HG02840 (cell line): Measurements from ENCODE around the gene IL6.
A peak's percentile ranks its signal among the peaks of the same experiment; 100 is the strongest.
"Not testable (repeated sequence)": the region's sequence is repeated elsewhere in the genome, so short reads cannot be mapped to it uniquely, and the experiment has no call there.

Source experiments
- ATAC-seq: cut with Tn5 transposase; IDR thresholded peaks from one replicate; pipeline ENCODE4 v1.9.1; 2021; ENCODE audit warnings: mild to moderate bottlenecking, moderate library complexity, moderate number of reproducible peaks; ENCODE audit not compliant: unreplicated experiment, low FRiP score

The IL6 gene

DNA sequence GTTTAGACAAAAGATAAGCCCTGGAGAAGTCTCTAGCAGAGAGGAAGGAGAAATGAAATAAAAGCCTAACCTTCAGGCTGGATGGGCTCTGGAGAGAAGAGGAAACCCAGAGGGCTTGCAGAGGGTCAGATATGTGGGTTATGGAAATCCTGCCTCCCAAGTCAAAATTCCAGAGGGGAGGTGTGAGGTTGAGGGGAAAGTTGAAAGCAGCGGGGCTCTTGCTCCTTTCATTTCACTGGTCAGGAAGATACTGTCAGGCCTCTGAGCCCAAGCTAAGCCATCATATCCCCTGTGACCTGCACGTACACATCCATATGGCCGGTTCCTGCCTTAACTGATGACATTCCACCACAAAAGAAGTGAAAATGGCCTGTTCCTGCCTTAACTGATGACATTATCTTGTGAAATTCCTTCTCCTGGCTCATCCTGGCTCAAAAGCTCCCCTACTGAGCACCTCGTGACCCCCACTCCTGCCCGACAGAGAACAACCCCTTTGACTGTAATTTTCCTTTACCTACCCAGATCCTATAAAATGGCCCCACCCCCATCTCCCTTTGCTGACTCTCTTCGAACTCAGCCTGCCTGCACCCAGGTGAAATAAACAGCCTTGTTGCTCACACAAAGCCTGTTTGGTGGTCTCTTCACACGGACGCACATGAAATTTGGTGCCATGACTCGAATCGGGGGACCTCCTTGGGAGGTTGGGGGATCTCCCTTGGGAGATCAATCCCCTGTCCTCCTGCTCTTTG lies 23.7 kb upstream of the IL6 start:
- not testable (repeated sequence) for ATAC-seq

DNA sequence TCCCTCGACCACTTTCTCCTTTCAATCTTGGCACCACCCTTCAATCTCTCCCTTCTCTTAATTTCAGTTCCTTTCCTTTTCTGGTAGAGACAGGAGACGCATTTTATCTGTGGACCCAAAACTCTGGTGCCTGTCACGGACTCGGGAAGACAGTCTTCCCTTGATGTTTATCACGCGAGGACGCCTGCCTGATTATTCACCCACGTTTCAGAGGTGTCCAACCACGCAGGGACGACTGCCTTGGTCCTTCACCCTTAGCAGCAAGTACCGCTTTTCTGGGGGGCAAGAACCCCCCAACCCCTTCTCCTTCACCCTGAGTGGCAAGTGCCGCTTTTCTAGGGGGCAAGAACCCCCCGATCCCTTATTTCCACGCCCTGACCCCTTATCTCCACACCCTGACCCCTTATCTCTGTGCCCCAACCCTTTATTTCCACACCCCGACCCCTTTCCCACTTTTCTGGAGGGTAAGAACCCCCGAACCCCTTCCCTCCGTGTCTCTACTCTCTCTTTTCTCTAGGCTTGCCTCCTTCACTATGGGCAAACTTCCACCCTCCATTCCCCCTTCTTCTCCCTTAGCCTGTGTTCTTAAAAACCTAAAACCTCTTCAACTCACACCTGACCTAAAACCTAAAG lies 22.9 kb upstream of the IL6 start:
- not testable (repeated sequence) for ATAC-seq

DNA sequence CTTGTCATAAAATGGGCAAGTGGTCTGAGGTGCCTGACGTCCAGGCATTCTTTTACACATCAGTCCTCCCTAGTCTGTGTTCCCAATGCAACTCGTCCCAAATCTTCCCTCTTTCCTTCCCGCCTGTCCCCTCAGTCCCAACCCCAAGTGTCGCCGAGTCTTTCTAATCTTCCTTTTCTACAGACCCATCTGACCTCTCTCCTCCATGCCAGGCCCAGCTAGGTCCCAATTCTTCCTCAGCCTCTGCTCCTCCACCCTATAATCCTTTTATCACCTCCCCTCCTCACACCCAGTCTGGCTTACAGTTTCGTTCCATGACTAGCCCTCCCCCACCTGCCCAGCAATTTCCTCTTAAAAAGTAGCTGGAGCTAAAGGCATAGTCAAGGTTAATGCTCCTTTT lies 22.3 kb upstream of the IL6 start:
- not testable (repeated sequence) for ATAC-seq

- not testable (repeated sequence) for ATAC-seq
Measured at GRCh38 chr7:22705874-22706273, 21.1 kb upstream of the IL6 start.

- ATAC-seq, result not testable (repeated sequence)
Measured at GRCh38 chr7:22707026-22707691, 19.8 kb upstream of the IL6 start.

DNA sequence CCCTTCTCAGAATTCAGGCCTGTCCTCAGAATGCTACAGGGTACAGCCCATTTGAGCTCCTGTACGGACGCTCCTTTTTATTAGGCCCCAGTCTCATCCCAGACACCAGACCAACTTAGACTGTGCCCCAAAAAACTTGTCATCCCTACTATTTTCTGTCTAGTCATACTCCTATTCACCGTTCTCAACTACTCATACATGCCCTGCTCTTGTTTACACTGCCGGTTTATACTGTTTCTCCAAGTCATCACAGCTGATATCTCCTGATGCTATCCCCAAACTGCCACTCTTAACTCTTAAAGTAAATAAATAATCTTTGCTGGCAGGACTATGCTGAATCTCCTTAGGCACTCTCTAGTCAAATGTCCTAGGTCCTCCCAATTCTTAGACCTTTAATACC lies 18.8 kb upstream of the IL6 start:
- ATAC-seq, result not testable (repeated sequence)

DNA sequence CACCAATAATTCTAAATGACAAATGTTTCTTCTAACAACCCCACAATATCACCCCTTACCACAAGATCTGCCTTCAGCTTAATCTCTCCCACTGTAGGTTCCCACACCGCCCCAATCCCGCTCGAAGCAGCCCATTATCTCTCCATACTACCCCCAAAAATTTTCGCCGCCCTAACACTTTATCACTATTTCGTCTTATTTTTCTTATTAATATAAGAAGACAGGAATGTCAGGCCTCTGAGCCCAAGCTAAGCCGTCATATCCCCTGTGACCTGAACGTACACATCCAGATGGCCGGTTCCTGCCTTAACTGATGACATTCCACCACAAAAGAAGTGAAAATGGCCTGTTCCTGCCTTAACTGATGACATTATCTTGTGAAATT lies 18.3 kb upstream of the IL6 start:
- ATAC-seq, result not testable (repeated sequence)

DNA sequence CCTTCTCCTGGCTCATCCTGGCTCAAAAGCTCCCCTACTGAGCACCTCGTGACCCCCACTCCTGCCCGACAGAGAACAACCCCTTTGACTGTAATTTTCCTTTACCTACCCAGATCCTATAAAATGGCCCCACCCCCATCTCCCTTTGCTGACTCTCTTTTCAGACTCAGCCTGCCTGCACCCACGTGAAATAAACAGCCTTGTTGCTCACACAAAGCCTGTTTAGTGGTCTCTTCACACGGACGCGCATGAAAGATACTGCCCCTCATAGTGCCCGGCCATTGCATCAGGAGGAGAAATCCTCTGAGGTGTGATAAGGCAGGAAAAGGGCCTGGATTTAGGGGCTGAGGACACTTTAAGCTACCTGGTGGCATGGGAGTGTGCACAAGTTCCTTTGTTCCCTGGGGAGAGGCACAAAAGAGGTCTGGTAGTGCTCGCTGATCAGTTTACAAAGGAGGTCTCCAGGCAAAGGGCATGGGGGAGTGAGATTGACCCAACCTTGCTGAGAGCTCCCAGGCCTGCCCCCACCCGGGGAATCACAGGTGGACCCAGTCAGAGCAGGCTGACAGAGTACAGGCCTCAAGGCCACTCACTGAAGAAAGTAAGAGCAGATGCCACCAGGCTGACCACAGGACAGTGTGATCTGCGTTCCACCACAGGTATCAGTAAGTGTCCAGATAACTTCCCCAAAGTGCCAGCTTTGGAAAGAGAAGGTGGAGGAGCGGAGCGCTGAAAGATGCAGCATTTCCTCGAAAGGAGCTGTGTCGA lies 17.8 kb upstream of the IL6 start:
- ATAC-seq, result not testable (repeated sequence)

- ATAC-seq, result no peak
Measured at GRCh38 chr7:22709857-22710256, 17.1 kb upstream of the IL6 start.

- peak; percentile 84 for ATAC-seq
Measured at GRCh38 chr7:22712999-22713398, 14.0 kb upstream of the IL6 start.

DNA sequence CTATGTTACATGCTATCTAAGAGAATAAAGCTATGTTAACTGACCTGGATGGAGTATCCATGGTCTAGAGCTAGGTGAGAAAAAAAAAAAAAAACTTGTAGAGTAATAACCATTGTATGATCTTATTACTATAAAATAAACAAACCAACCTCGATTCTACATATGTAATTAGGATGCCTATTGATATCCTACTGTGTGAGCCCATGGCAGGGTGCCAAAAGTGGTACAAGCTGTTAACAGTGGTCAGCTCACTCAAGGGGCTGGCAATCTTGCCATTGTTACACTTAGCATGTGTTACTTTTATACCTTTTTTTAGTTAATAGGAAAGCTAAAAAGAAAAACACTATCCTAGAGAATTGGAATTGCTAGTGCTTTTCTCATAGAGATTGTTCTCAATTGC lies 13.5 kb upstream of the IL6 start:
- ATAC-seq, result no peak

DNA sequence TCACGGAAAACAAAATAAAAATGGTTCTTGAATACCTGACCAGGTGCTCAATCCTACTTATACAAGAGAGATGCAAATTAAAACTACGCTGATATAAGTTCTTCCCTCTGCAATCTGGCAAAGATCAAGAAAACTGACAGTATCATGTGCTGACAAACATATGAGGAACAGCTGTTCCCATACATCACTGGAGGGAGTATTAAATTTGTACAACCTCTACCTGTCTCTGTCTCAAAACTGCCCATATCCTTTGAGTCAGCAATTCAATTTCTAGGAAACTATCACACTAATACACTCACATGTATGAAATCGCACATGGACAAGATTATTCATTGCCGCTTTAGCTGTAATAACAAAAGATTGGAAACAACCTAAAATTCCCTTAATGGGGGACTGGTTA lies 11.0 kb upstream of the IL6 start:
- no peak for ATAC-seq

DNA sequence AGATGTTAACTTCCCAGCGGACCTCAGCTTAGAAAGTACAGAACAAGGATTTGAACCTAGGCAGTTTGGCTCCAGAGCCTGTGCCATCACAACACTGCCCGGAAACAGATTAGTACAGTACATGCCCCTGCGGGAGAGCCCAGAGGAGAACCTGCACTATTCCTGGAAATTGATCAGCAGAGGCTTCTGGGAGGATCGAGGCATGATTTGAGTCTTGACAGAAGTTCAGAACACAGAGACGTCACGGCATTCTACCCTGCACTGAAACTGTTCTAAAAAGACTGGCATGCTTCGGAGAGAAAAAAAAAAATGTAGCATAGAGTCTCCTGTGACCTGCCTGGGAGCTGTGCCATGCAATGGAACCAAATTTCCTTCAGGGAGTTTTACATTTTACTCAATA lies 9.2 kb upstream of the IL6 start:
- no peak for ATAC-seq

GRCh38 chr7:22718200-22718711 lies 8.7 kb upstream of the IL6 start:
- no peak for ATAC-seq

GRCh38 chr7:22718911-22719420 lies 8.0 kb upstream of the IL6 start:
- no peak for ATAC-seq

DNA sequence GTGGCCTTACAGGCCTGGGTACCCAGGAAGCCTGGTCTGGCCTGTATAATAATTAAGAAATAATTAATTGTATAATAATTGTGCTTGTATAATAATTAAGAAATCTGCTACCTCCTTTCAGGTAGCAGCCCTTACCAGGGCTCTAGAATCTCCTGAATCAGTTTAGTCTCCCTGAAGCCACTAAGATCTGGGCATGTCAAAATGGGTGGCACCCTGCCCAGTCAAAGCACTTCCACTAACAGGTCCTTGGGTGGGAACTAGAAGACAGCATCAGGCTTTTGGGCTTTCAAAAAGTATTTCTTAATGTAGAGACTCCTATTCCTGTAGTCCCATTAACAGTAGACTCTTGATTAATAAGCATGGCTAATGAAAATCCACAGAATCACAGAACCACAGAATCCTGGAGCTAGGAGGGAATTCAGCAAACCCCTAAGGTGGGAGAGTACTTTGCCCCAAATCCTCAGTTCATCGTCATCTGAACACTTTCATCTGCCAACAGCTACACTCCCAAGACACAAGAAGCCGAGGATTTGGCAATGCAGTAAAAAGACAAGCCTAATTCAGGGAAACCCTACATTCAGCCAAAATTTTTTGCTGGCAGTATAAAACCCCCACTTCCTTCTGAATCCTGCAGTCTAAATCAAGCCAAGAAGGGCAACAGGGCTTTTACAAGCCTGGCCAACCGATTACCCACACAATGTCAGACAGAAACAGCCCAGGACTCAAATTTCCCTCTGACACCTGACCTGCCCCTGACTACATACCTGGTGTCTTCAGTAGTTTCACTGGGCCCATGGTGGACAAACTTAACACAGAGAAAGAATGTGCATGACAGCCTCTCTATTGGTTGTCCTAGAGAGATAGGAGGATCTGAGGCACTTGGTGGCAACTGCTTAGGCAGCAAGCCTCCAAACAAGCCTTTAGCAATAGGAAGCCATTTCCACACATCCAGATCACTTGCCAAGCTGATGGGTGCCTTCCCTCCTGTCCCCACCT lies 5.9 kb upstream of the IL6 start:
- no peak for ATAC-seq

- ATAC-seq, result no peak
Measured at GRCh38 chr7:22722536-22723180, 4.3 kb upstream of the IL6 start.

DNA sequence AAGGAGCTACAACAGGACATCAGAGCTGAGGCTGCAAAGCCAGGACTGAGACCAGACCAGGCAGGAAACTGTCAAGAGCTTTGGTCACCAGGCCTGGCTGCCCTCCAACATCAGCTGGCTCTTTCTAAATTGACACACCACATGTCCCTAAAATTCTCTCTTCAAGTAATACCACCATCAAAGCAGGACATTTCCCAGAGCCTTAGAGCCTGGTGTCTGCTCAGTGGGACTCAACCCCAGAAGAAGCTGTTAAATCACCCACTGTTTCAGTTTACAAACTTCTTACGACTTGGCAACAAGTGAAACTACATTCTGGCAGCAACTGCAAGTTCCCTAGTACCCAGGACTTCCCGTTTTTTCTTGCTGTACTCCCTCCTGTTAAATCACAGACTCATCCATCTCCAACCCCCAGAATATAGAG lies 3.8 kb upstream of the IL6 start:
- no peak for ATAC-seq

- ATAC-seq, result no peak
Measured at GRCh38 chr7:22723637-22724036, 3.4 kb upstream of the IL6 start.
